Activated CD4-positive, alpha-beta T cell treated with anti-CD3 and anti-CD28 coated beads for 36 hours (primary cell): ENCODE measurements around the gene TRAK1. TPM values are rescaled to one million over a fixed set of nuclear protein-coding genes. Genes with fewer than 3 reads are reported as not detected.

Experiments used
- ATAC-seq: fragments of 200-7000 bp; cut with Tn5 transposase; one replicate; pipeline ENCODE4 v1.10.0; 2021; ENCODE audit warnings: mild to moderate bottlenecking, moderate library complexity
- CTCF ChIA-PET: fragments of 350-600 bp; sonication (Branson Sonifier 250); formaldehyde crosslinking; loops from one replicate; lab custom pipeline; 2021; ENCODE audit warnings: antibody characterized with exemption; lab: Charles Lee
- POLR2A ChIA-PET: fragments of 350-600 bp; sonication (Branson Sonifier 250); formaldehyde crosslinking; loops from one replicate; lab custom pipeline; 2021; ENCODE audit warnings: antibody characterized with exemption, inconsistent platforms; lab: Charles Lee
- DNase-seq: peaks from one replicate; pipeline ENCODE4 v3.0.0-alpha.2; 2020
- H3K27ac Mint-ChIP-seq: one replicate; pipeline ENCODE4 v1.8.0; 2021; ENCODE audit warnings: mixed read lengths
- H3K27me3 Mint-ChIP-seq: one replicate; pipeline ENCODE4 v1.8.0; 2021; ENCODE audit warnings: mixed read lengths
- H3K36me3 Mint-ChIP-seq: one replicate; pipeline ENCODE4 v1.8.0; 2021; ENCODE audit warnings: low read depth, mixed read lengths
- H3K4me1 Mint-ChIP-seq: one replicate; pipeline ENCODE4 v1.8.0; 2021; ENCODE audit warnings: mixed read lengths
- H3K4me3 Mint-ChIP-seq: one replicate; pipeline ENCODE4 v1.8.0; 2021; ENCODE audit warnings: mild to moderate bottlenecking, moderate library complexity, mixed read lengths
- H3K9me3 Mint-ChIP-seq: one replicate; pipeline ENCODE4 v1.8.0; 2021; ENCODE audit warnings: low read depth, mixed read lengths
- intact Hi-C, 2 experiments: fragments of 100-400 bp; cut with DNase I in 1 of 2; cut with micrococcal nuclease in 1 of 2; formaldehyde crosslinking; loops; one replicate each; pipeline versions ENCODE4 v1.14.2 to v1.15.1; 2022 to 2024; cut with DNase I, micrococcal nuclease
- total RNA-seq, 2 experiments: library from RNA; stranded (reverse); gene quantifications; one replicate each; pipeline ENCODE4 v1.2.3, GENCODE V29; 2021

Gene TRAK1
- total RNA-seq, 2 experiments from 2014 or later: 22.4 to 23.6 TPM

- H3K27me3 Mint-ChIP-seq: no peaks in the 10 kb centered on the region
- H3K9me3 Mint-ChIP-seq: no peaks in the 10 kb centered on the region
- CTCF ChIA-PET: interaction anchor here (0.6 kb wide), 1 partner anchor 12 kb away, joined by 3 read pairs; no protein-coding TSS in a partner anchor
- POLR2A ChIA-PET: no interaction called here
- H3K36me3 Mint-ChIP-seq: no peaks in the 10 kb centered on the region
- peaks cover 9% of the 10 kb centered on the region for H3K4me1 Mint-ChIP-seq
- intact Hi-C loops: no loop called here
- no peak for ATAC-seq
- H3K27ac Mint-ChIP-seq: no peak overlapping the region
- H3K4me3 Mint-ChIP-seq: no peak overlapping the region
- no peak for DNase-seq
These were observed 57.1 kb downstream of the TRAK1 start for GRCh38 chr3:42148086-42148848.

GRCh38 chr3:42148982-42149432 is 57.9 kb downstream of the TRAK1 start:
- H3K27ac Mint-ChIP-seq: no peak overlapping the region
- H3K4me3 Mint-ChIP-seq: no peak overlapping the region

GRCh38 chr3:42149532-42149931 is 58.4 kb downstream of the TRAK1 start:
- POLR2A ChIA-PET: no interaction called here
- Mint-ChIP-seq H3K9me3 (no peaks in the 10 kb centered on the region), H3K4me3 (no peak overlapping the region), H3K4me1 (peaks cover 9% of the 10 kb centered on the region), H3K36me3 (no peaks in the 10 kb centered on the region), H3K27me3 (no peaks in the 10 kb centered on the region), H3K27ac (no peak overlapping the region)
- CTCF ChIA-PET: no interaction called here
- intact Hi-C loops: no loop called here
- ATAC-seq (no peak), DNase-seq (no peak)

More at GRCh38 chr3:42148982-42149432, 57.9 kb downstream of the TRAK1 start:
- CTCF ChIA-PET: no interaction called here
- H3K36me3 Mint-ChIP-seq: no peaks in the 10 kb centered on the region
- H3K4me1 Mint-ChIP-seq: peaks cover 9% of the 10 kb centered on the region
- intact Hi-C loops: no loop called here
- ATAC-seq: no peak
- H3K27me3 Mint-ChIP-seq: no peaks in the 10 kb centered on the region
- no peaks in the 10 kb centered on the region for H3K9me3 Mint-ChIP-seq
- POLR2A ChIA-PET: no interaction called here
- DNase-seq: no peak

DNA sequence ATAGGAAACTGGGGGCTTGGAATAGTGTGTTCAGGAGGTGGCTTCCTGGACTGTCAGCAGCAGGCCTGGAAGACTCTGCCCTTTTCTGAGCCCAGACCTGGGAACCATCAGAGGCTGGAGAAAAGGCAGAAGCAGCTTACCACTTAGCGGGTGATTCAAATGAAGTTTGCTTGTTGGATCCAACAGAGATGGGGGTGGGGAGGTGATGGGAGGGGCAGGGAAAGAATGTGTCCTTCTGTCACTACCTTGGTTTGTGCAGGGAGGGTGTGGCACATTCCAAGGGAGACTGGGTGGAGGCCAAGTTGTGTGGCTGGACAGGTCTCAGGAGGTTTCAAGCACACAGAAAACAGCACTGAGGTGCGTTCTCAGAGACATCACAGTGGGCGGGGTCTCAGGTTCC is 58.8 kb downstream of the TRAK1 start:
- Mint-ChIP-seq H3K9me3 (no peaks in the 10 kb centered on the region), H3K36me3 (no peaks in the 10 kb centered on the region), H3K27ac (no peak overlapping the region), H3K27me3 (no peaks in the 10 kb centered on the region), H3K4me3 (no peak overlapping the region), H3K4me1 (peaks cover 9% of the 10 kb centered on the region)
- ChIA-PET POLR2A (no interaction called here), CTCF (no interaction called here)
- DNase-seq (no peak), ATAC-seq (no peak)
- intact Hi-C loops: no loop called here

DNA sequence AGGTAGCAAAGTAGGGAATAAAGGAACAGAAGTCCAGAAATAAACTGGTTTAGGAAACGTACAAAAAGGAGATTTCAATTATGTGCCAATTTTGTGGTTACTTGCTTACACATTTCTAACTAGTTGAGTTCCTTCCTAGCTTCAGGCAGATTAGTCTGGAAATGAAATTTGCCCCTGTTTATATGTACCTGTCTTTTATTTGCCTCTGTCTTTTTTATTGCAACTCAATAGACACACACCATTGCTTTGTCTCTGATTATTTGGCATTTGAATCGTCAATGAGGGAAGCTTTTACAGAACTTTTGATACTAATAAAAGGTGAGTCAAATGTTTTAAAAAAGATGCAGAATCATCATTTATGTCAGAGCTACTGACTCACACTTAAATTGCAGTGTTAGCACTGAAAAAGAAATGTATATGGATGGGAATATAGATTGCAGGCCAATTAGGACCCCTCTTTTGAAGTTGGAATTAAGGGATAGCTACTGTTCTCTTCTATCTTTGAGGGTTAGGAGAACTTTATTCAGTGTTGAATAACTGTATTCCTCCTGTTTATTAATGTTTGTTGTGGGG is 60.5 kb downstream of the TRAK1 start:
- H3K9me3 Mint-ChIP-seq: no peaks in the 10 kb centered on the region
- no peak overlapping the region for H3K4me3 Mint-ChIP-seq
- no peak overlapping the region for H3K27ac Mint-ChIP-seq
- intact Hi-C loops: no loop called here
- H3K36me3 Mint-ChIP-seq: no peaks in the 10 kb centered on the region
- POLR2A ChIA-PET: interaction anchor here (0.6 kb wide), 1 partner anchor 1169 kb away, joined by 3 read pairs; no protein-coding TSS in a partner anchor
- no peak for DNase-seq
- no peak for ATAC-seq
- CTCF ChIA-PET: interaction anchor here (0.6 kb wide), 1 partner anchor 28 kb away, joined by 5 read pairs; no protein-coding TSS in a partner anchor
- H3K4me1 Mint-ChIP-seq: peaks cover 9% of the 10 kb centered on the region
- no peaks in the 10 kb centered on the region for H3K27me3 Mint-ChIP-seq

- no peaks in the 10 kb centered on the region for H3K27me3 Mint-ChIP-seq
- ATAC-seq (no peak), DNase-seq (no peak)
- H3K27ac Mint-ChIP-seq: no peak overlapping the region
- H3K4me1 Mint-ChIP-seq: peaks cover 9% of the 10 kb centered on the region
- no peak overlapping the region for H3K4me3 Mint-ChIP-seq
- CTCF ChIA-PET: no interaction called here
- intact Hi-C loops: no loop called here
- H3K9me3 Mint-ChIP-seq: no peaks in the 10 kb centered on the region
- no peaks in the 10 kb centered on the region for H3K36me3 Mint-ChIP-seq
- POLR2A ChIA-PET: interaction anchor here (0.6 kb wide), 1 partner anchor 1168 kb away, joined by 3 read pairs; no protein-coding TSS in a partner anchor
These were observed 61.0 kb downstream of the TRAK1 start for GRCh38 chr3:42152193-42152592.

GRCh38 chr3:42153039-42153438 is 61.9 kb downstream of the TRAK1 start:
- ChIA-PET POLR2A (no interaction called here), CTCF (interaction anchor here (0.6 to 1.7 kb wide), 2 partner anchors 38 to 820 kb away, joined by 3 to 6 read pairs; no protein-coding TSS in a partner anchor)
- ATAC-seq: no peak
- H3K36me3 Mint-ChIP-seq: no peaks in the 10 kb centered on the region
- H3K27ac Mint-ChIP-seq: no peak overlapping the region
- H3K4me1 Mint-ChIP-seq: peaks cover 8% of the 10 kb centered on the region
- H3K9me3 Mint-ChIP-seq: no peaks in the 10 kb centered on the region
- H3K4me3 Mint-ChIP-seq: no peak overlapping the region
- no peak for DNase-seq
- intact Hi-C loops: no loop called here
- no peaks in the 10 kb centered on the region for H3K27me3 Mint-ChIP-seq

- H3K27ac Mint-ChIP-seq: no peak overlapping the region
- H3K4me1 Mint-ChIP-seq: peaks cover 26% of the 10 kb centered on the region
- H3K4me3 Mint-ChIP-seq: no peak overlapping the region
- no peaks in the 10 kb centered on the region for H3K9me3 Mint-ChIP-seq
- ATAC-seq (peak; percentile 65), DNase-seq (no peak)
- H3K36me3 Mint-ChIP-seq: no peaks in the 10 kb centered on the region
- POLR2A ChIA-PET: interaction anchor here (0.7 kb wide), 1 partner anchor 270 kb away, joined by 4 read pairs; no protein-coding TSS in a partner anchor
- no peaks in the 10 kb centered on the region for H3K27me3 Mint-ChIP-seq
- intact Hi-C loops: no loop called here
- CTCF ChIA-PET: interaction anchor here (0.6 to 1.2 kb wide), 3 partner anchors 33 to 143 kb away, joined by 3 to 5 read pairs (median 3); no protein-coding TSS in a partner anchor
These were observed 66.7 kb downstream of the TRAK1 start for GRCh38 chr3:42157540-42158538.

DNA sequence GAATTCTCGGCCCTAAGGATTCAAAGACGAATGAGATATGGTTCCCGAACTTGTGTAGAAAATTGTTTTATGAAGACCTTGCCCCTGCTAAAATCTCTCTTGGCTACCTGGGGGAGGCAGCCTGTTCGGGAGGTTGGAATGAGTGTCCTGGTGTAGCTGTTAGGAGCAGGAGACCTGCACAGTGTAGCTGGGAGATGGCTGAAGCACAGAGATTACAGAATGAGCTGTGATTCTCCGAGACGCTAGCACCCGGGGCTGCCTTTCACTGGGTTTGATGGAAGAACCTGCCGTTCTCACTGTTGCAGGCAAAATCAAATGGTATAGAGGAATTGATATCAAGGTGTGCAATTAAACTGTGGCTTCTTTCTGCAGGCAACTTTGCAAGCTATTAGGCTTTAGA is 68.0 kb downstream of the TRAK1 start:
- POLR2A ChIA-PET: no interaction called here
- ATAC-seq (no peak), DNase-seq (no peak)
- H3K9me3 Mint-ChIP-seq: no peaks in the 10 kb centered on the region
- H3K36me3 Mint-ChIP-seq: no peaks in the 10 kb centered on the region
- peaks cover 29% of the 10 kb centered on the region for H3K4me1 Mint-ChIP-seq
- no peak overlapping the region for H3K4me3 Mint-ChIP-seq
- CTCF ChIA-PET: interaction anchor here (0.8 to 1.2 kb wide), 2 partner anchors 23 to 33 kb away, joined by 3 to 4 read pairs; no protein-coding TSS in a partner anchor
- intact Hi-C loops: no loop called here
- no peaks in the 10 kb centered on the region for H3K27me3 Mint-ChIP-seq
- H3K27ac Mint-ChIP-seq: no peak overlapping the region

GRCh38 chr3:42159706-42160472 is 68.7 kb downstream of the TRAK1 start:
- no peaks in the 10 kb centered on the region for H3K9me3 Mint-ChIP-seq
- no peaks in the 10 kb centered on the region for H3K36me3 Mint-ChIP-seq
- ChIA-PET CTCF (interaction anchor here (0.6 kb wide), 1 partner anchor 12 kb away, joined by 3 read pairs; no protein-coding TSS in a partner anchor), POLR2A (no interaction called here)
- H3K27me3 Mint-ChIP-seq: no peaks in the 10 kb centered on the region
- H3K4me1 Mint-ChIP-seq: peaks cover 29% of the 10 kb centered on the region
- DNase-seq (peak; percentile 53), ATAC-seq (peak; percentile 82)
- intact Hi-C loops: no loop called here
- H3K27ac Mint-ChIP-seq: peak overlapping the region; percentile 7
- no peak overlapping the region for H3K4me3 Mint-ChIP-seq
